HG02970 (cell line): ENCODE measurements around the gene TLCD1.
"Not testable (repeated sequence)": the region's sequence is repeated elsewhere in the genome, so short reads cannot be mapped to it uniquely, and the experiment has no call there.

Experiments
- ATAC-seq: cut with Tn5 transposase; IDR thresholded peaks from one replicate; pipeline ENCODE4 v1.9.1; 2021; ENCODE audit warnings: mild to moderate bottlenecking, moderate library complexity, moderate number of reproducible peaks; ENCODE audit not compliant: unreplicated experiment, low FRiP score

TLCD1 gene

DNA sequence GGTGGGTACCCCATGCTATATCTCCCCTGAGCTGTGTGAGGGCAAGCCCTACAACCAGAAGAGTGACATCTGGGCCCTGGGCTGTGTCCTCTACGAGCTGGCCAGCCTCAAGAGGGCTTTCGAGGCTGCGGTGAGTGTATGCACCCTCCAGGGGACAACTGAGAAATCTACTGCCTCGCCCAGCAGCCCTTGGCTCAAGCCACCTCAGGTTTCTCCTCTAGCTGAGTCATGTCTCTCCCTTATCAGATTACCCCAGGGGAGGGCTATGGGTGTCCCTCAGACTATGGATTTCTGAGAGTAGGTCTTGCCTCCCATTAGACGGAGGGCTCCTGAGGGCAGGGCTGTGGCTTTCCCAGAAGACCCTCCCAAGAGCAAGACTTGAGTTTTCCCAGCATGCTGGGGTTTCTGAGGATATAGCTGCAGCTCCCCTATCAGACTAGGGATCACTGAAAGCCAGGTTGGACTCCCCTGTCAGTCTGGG lies 9.2 kb upstream of the TLCD1 start:
- no peak for ATAC-seq

DNA sequence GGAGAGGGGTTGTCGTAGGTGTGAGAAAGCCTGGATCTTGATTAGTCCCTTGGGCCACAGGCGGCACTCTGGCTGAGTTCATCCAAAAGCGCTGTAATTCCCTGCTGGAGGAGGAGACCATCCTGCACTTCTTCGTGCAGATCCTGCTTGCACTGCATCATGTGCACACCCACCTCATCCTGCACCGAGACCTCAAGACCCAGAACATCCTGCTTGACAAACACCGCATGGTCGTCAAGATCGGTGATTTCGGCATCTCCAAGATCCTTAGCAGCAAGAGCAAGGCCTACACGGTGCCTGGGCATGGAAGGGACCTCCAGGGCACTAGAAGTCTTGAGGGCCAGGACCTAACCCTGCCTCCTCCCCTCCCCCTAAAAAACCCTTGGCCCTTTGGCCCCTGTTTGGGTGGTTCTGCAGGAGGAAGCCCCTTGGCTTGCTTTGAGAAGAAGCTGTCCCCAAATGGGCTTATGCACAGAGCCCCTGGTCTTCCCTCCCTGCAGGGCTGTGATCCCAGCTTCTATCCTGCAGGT lies 8.7 kb upstream of the TLCD1 start:
- no peak for ATAC-seq

DNA sequence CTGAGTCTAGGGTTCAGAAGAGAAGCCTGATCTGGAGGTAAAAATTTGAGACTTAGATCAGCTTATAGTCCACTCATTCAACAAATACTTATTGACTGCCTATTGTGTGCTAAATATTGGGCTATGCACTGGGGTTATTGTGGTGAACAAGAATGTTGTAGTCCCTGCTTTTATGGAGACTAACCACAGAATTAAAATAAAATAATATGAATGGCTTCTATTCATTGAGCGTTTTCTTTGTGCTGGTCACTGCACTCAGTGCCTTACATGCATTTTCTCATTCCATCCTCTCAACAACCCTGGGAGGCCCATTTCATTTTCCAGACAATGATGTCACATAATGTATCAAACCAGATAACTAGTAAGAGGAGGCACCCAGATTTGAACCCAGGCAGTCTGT lies 7.3 kb upstream of the TLCD1 start:
- ATAC-seq: no peak

DNA sequence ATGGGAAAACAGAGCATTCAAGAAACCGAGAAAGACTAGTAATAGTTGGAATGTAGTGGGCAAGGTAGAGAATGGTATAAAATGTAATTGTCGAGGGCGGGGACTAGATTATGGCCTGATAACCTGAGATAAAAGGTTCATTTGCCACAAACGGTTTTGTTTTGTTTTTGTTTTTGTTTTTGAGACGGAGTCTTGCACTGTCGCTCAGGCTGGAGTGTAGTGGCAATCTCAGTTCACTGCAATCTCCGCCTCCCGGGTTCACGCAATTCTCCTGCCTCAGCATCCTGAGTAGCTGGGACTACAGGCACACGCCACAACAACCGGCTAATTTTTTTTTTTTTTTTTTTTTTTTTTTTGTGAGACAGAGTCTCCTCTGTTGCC lies 3.9 kb upstream of the TLCD1 start:
- no peak for ATAC-seq

DNA sequence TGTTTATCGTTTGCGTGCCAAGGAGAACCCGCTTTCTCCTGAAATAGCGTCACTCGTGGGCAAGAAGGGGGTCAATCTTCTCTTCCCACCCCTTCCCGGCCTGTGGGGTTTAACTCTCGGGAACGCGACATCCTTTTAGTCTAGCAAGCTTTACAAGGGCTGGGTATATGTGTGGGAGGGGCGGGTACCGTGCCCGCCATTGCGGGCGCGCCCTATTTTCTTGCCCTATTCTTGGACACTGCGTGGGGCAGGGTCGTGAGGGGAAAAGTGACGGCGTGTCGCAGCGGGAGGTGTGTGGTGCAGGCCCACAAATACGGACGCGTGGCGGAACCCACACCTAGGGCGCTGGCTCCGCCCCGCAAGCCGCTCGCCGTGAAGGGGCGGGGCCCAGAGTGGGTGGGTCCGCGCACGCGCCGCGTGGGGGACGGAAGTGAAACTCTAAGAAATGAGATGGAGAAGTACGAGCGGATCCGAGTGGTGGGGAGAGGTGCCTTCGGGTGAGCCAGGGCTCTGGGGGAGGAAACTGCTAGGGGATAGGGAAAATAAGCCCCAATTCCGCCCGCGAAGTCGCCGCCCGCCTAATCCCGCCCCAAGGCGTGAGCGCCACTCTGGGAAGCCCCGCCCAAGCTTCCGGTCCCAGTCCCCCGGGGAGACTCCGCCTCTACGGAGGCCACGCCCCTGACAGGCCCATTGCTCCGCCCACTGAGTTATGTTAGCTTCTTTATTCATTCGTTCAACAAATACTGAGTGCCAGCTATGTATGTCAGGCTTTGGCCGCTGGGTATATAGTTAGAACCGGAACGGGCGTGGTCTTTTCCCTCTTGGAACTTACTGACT lies 2.5 kb upstream of the TLCD1 start, which contains the start of gene NEK8:
Gene NEK8, plus strand, starts transcription at position 425 of the 837 bp plus-strand sequence. Its CDS starts 26 bp downstream, at position 451.
- peak; percentile 38 for ATAC-seq

DNA sequence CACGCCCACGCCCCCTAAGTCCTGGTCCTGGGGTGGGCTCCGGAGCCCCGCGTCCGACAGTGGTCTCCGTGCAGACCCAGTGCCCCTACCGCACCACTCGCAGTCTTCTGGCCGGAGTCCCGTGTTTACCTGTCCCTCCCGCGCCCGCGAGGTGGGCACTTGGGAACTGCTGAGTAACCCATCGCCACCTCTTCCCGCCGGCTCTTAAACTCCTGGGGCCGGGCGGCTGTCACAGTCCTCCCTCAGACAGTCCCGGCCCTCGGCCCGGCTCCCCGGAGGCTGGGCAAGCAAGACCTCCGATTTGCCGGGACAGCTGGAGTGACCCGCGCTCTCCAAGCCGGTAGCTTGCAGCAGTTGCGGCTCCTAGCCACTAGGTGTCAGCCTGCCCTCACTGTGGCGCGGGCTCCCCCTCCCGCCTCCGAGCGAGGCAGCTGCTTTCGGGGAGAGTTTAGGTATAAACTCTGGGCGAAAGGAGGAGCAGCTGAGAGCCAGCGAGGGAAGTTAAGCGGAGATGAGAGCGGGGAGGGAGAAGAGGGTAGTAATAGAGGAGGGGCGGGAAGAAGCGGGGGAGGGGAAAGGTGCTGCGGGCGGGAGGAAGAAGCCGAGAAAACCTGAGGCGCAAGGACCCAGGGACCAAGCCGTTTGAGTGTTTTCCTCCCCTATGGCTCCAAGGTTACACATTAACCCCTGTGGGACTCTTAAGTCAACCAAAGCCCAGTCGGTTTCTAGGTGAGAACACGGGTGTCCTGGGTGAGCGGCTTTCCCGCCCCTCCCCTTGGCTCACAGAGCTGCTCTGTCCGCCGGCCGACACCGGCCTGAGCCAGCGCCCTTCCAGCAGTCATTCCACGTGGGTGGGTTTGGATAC lies 826 bp upstream of the TLCD1 start:
- peak; percentile 41 for ATAC-seq

DNA sequence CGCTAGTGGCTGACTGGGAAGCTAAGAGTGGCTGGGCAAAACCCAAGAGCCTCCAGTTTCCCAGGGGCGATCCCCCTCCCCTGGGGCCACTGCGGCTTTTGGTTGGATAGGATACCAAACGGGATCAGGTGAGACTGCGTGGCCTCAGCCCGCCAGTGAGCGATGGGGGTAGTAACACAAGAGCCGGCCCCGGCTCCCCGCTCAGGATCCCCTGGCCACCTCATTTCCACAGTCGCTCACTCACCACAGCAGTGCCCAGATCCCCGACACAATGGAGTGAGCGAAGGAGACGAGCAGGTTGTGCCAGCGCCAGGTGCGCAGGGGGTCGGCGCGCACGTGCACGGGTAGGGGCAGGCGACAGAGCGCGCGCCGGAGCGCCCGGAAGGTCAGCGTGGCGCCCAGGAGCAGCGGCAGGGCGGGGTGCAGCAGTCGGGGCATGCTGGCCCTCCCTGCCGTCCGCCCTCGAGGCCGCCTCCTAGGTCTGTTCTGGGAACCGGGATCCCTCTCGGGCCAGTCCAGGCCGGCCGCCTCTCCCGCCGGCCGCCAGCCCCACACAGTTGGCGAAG lies 290 bp downstream of the TLCD1 start:
- no peak for ATAC-seq

DNA sequence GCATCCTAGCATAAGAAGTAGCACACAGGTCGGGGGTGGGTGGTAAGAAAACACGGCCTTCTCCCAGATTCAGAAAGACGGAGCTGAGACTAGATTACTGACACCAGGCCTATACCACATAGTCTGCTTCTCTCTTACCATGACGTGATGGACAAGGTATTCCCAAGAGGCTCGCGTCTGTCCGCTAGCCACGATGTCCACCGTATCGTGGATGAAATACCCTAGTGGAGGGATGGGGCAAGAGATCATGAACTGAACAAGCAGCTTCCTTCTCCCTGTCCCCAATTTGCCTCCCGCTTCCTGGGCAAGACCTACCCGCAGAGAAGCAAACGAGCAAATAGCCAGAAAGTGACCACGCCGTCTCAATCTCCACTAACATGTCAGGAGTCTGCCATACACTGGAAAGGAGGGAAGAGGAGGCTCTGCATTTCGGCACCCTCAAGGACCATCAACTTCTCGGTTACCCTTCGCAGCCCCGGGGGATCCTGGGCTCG lies 820 bp downstream of the TLCD1 start:
- ATAC-seq: no peak

DNA sequence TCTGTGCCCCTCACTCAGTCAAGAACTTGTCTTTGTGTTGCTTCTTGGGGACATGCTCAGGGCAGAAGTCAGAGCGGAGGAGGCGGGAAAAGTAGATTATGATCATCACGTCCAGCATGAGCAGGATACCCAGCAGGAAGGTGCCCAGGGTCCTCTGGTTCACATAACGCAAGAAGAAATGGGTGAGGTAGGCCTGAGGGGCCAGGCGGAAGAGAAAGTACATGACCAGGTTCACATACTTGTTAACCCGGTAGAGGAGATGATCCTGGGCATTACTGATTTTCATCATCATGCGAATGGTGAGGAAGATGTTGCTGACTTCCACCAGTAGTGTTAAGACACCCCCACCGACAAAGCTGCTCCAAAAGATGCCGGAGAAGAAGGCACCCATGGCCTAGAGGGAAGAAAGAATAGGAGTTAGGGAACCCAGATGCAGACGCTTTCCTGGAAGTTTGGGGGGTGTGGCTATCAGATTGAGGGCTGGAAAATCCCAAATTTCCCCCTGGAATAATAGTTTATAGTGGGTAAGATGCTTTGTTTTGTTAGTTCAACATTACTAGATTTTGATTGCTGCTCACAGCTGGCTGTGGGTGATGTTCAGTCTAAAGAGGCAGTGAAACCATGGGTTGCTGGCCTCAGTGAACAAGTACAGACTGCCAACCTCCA lies 1.4 kb downstream of the TLCD1 start:
- no peak for ATAC-seq

DNA sequence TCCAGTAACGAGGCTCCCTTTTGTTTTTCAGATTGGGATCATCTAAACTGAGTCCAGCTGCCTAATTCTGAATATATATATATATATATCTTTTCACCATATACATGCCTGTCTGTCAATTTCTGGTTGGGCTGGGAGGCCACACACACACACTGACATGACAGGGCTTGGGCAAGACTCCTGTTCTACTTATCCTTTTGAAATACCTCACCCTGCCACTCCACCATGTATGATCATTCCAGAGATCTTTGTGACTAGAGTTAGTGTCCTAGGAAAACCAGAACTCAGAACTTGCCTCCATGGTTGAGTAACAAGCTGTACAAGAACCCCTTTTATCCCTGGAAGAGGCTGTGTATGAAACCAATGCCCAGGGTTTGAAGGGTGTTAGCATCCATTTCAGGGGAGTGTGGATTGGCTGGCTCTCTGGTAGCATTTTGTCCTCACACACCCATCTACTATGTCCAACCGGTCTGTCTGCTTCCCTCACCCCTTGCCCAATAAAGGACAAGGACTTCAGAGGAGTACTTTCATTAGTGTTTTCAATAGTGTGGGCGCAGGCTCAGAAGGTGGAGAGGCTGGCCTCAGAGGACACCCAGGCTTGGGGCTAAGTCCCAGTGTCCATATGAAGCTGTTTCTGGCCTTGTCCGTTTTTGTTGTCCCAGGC lies 2.1 kb downstream of the TLCD1 start:
- not testable (repeated sequence) for ATAC-seq

DNA sequence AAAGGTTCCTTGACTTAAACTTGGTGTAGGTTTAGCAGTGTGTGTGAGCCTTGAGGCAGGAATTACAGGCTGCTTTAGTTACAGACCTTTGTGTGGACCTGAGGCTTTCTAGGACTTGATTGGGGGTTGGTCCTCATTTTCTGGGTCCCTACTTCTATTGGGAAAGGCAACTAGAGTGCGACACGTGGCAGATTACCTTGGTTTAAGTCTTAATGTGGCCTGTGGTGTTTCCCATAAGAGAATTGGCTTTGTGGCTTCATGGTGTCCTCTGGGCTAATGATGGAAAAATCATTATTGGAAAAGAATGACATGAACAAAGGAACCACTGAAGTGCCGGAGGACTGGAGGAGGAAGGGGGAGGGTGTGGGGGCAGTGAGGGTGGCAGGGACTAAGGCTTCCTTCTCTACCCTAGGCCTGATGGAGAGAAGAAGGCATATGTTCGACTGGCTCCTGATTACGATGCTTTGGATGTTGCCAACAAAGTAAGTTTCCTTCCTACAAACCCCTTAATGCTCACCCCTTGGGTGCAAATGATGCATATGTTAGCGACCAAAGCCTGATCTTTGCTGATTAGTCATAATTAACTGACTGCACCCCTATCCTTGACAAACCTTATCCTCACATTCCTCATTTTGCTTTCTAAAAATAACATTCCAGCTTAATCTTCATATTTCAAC lies 2.7 kb downstream of the TLCD1 start:
- ATAC-seq: no peak

DNA sequence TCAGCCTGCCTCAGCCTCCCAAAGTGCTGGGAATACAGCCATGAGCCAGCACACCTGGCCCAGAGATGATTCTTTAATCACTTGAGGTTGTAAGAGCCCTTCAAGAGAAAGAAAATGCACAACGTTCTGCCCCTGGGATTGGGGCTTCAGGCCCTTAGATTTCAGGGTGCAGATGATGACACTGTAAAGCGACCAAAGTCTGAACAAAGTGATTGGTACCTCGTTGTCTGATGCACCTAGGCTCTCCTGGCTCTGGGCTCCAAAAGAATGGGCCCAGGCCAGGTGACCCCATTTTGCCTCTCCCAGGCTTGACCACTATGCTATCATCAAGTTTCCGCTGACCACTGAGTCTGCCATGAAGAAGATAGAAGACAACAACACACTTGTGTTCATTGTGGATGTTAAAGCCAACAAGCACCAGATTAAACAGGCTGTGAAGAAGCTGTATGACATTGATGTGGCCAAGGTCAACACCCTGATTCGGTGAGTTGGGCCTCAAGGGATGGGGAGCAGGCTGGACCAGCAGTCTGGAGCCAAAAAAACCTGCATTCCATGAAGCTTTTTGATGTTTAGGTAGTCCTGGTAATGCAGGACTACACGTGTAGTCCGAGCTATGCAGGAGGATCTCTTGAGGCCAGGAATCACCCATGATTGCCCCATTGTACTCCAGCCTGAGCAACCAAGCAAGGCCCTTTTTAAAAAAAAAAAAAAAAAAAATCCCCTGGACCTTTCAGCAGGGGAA lies 3.4 kb downstream of the TLCD1 start:
- ATAC-seq: no peak

DNA sequence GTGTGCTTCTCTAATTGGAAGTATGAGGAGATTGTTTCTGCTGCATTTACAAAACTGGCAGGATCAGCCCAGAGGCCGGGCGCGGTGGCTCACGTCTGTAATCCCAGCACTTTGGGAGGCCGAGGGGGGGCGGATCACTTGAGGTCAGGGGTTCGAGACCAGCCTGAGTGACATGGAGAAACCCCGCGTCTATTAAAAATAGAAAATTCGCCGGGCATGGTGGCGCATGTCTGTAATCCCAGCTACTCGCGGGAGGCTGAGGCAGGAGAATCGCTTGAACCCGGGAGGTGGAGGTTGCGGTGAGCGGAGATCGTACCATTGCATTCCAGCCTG lies 5.1 kb downstream of the TLCD1 start:
- not testable (repeated sequence) for ATAC-seq

DNA sequence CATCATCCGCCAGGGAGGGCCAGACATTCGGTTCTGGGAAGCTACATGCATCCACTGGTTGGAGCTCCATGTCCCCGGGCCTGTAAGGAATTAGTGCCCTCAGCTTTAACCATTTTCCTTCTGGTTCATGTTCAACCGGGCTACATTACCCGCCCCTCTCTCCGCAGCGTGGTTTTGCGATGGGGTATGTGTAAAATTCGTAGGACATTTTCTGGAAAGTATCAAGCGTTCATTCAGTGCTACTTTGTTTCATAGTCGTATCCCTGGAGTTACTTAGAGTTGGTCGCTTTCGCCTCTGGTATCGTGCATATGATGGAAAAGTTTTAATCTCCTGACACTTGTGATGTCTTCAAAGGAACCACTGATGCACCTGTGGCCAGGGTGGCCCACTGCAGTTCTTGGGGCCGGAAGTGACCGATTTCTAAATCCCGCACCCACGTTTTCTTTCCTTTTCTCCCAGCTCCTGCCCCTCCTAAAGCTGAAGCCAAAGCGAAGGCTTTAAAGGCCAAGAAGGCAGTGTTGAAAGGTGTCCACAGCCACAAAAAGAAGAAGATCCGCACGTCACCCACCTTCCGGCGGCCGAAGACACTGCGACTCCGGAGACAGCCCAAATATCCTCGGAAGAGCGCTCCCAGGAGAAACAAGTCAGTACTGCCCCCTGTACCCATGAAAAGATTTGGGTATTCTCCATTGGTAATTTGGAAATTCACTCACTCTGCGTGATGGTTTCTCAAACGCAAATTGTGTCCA lies 5.6 kb downstream of the TLCD1 start:
- no peak for ATAC-seq

DNA sequence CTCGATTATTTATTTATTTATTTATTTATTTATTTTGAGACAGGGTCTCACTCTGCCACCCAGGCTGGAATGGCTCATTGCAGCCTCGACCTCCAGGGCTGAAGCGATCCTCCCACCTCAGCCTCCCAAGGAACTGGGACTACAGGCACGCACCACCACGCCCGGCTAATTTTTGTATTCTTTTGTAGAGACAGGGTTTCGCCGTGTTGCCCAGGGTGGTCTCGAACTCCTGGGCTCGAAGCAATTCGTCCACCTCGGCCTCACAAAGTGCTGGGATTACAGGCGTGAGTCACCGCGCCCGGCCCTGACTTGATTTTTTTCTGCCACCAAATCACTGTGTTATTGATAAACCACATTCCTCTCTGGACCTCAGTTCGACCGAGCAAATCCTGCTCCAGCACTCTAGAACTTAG lies 7.0 kb downstream of the TLCD1 start:
- ATAC-seq: no peak

DNA sequence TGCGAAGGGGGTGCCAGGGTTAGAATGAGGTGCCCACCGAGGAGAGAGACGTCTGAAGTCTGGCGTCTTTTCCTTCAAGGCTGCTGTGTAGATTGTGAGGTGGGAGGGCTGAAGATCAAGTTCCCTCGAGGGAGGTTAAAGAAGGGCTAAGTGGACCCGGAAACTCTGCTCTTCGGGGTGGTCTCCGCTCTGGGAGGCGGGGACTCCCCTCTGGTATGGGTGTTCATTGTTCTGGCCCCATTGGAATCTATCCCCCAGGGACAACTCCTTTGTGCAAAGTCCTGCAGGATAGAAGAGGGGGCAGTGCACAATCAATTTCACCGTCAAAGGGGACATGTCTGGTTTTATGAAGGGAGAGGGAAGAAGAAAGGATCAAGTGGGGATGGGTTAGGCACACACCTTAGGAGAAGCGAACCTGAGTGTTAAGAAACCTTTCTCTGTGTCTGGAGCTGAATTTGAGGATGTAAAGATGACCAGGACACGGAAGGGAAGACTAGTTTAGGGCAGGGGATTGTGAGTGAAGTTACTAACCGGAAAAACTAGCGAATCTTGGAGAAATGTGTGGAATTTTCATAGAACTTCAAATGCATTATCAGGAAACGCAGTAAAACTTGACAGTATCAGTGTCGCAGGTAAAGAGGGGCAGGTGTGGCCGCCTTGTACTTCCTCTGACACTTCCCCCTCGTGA lies 7.6 kb downstream of the TLCD1 start:
- ATAC-seq: no peak
